Endothelial cell of umbilical vein (primary cell): Measurements from ENCODE around the gene AKAP13. TPM values are rescaled to one million over a fixed set of nuclear protein-coding genes. Genes with fewer than 3 reads are reported as not detected.

Experiments used
- BruUV-seq: library from RNA; stranded (reverse); fragments of 400-500 nt; replicated peaks from 2 replicates; lab custom pipeline; 2021; lab: Mats Ljungman, UMichigan
- CTCF ChIA-PET: fragments of 300-600, 350-600 bp; sonication (Branson Sonifier 250); formaldehyde crosslinking; loops from one replicate; lab custom pipeline; 2021; ENCODE audit warnings: antibody characterized with exemption, inconsistent platforms; lab: Charles Lee
- POLR2A ChIA-PET: fragments of 300-600, 350-600 bp; sonication (Branson Sonifier 250); formaldehyde crosslinking; loops from one replicate; lab custom pipeline; 2021; ENCODE audit warnings: antibody characterized with exemption, inconsistent platforms; lab: Charles Lee
- DNase-seq: peaks from one replicate; pipeline ENCODE4 v3.0.0-alpha.2; 2011; ENCODE audit warnings: low read depth, low spot score
- FAIRE-seq: peaks from 2 replicates; lab custom pipeline; 2011; peaks lifted over from hg19 to GRCh38; lab: Jason Lieb, UNC
- H2AFZ ChIP-seq: 2 replicates; pipeline ENCODE4 v1.6.0; 2012; ENCODE audit warnings: low read depth, low read length, control low read depth, inconsistent platforms
- H3K27ac ChIP-seq: 2 replicates; pipeline ENCODE4 v1.5.1; 2011; ENCODE audit warnings: low read depth, mild to moderate bottlenecking, control low read depth, low read length, moderate library complexity; ENCODE audit not compliant: insufficient read depth
- H3K27me3 ChIP-seq, 2 experiments: 2 replicates each; pipeline versions ENCODE4 v1.6.0 to v1.6.1; 2011; ENCODE audit warnings: low read length in 2 of 2, mixed read lengths in 1 of 2; ENCODE audit not compliant: control insufficient read depth in 2 of 2, insufficient read depth in 2 of 2
- H3K36me3 ChIP-seq, 2 experiments: 2 replicates in 1 of 2; 3 replicates in 1 of 2; pipeline ENCODE4 v1.5.1; 2011; ENCODE audit warnings: low read length in 2 of 2, mild to moderate bottlenecking in 1 of 2, moderate library complexity in 1 of 2; ENCODE audit not compliant: control insufficient read depth in 2 of 2, insufficient read depth in 2 of 2; ENCODE audit errors: extremely low read depth in 1 of 2
- H3K4me1 ChIP-seq: 3 replicates; pipeline ENCODE4 v1.5.1; 2011; ENCODE audit warnings: mild to moderate bottlenecking, low read length; ENCODE audit not compliant: control insufficient read depth, insufficient read depth; ENCODE audit errors: extremely low read depth
- H3K4me2 ChIP-seq: 2 replicates; pipeline ENCODE4 v1.6.1; 2011; ENCODE audit warnings: low read length, control low read depth, mixed read lengths; ENCODE audit not compliant: insufficient read depth
- H3K4me3 ChIP-seq, 3 experiments: fragments of 200-600 bp in 1 of 3; sonication (generic), shearing (Covaris generic) in 1 of 3; replicated peaks in 1 of 3; 2 replicates each; pipeline ENCODE4 v1.5.1; 2011 to 2016; ENCODE audit warnings: control low read depth in 3 of 3, low read length in 3 of 3, mild to moderate bottlenecking in 2 of 3, inconsistent platforms in 1 of 3, low read depth in 1 of 3, moderate library complexity in 1 of 3; ENCODE audit not compliant: insufficient read depth in 1 of 3
- H3K79me2 ChIP-seq: 2 replicates; pipeline ENCODE4 v1.6.0; 2012; ENCODE audit warnings: low read length, inconsistent platforms; ENCODE audit not compliant: control insufficient read depth, insufficient read depth
- H3K9ac ChIP-seq: replicated peaks from 2 replicates; pipeline ENCODE3; 2011; ENCODE audit warnings: low read length, control low read depth; ENCODE audit not compliant: insufficient read depth; ENCODE audit errors: extremely low read depth
- H3K9me1 ChIP-seq: replicated peaks from 3 replicates; pipeline ENCODE4 v1.6.0; 2011; ENCODE audit warnings: mild to moderate bottlenecking, low read length; ENCODE audit not compliant: control insufficient read depth, insufficient read depth; ENCODE audit errors: extremely low read depth
- H3K9me3 ChIP-seq: replicated peaks from 2 replicates; pipeline ENCODE4 v1.5.1; 2012; ENCODE audit warnings: low read length, inconsistent platforms; ENCODE audit not compliant: control insufficient read depth, insufficient read depth
- H4K20me1 ChIP-seq: replicated peaks from 2 replicates; pipeline ENCODE3; 2011; ENCODE audit warnings: mild to moderate bottlenecking, low read length; ENCODE audit not compliant: control insufficient read depth, insufficient read depth; ENCODE audit errors: extremely low read depth
- CTCF ChIP-seq, 2 donors: IDR thresholded peaks; 1 replicate in 1 of 2; 2 replicates in 1 of 2; pipeline ENCODE4 v1.5.1; 2011; ENCODE audit warnings: low read length in 2 of 2, mild to moderate bottlenecking in 2 of 2, moderate library complexity in 2 of 2, control low read depth in 1 of 2, inconsistent platforms in 1 of 2, low read depth in 1 of 2; ENCODE audit not compliant: insufficient read depth in 1 of 2; ENCODE audit errors: extremely low read depth in 1 of 2
- EZH2 ChIP-seq: IDR thresholded peaks from 2 replicates; pipeline ENCODE4 v1.6.1; 2012; ENCODE audit warnings: borderline replicate concordance, low read depth, mild to moderate bottlenecking, moderate library complexity, low read length, inconsistent platforms; ENCODE audit not compliant: severe bottlenecking
- JUN ChIP-seq: IDR thresholded peaks from 2 replicates; pipeline ENCODE4 v1.6.1; 2011; ENCODE audit warnings: borderline replicate concordance, low read depth; ENCODE audit not compliant: insufficient read length, insufficient read depth
- MAX ChIP-seq: IDR thresholded peaks from 2 replicates; pipeline ENCODE4 v1.6.1; 2011; ENCODE audit not compliant: insufficient read depth, insufficient read length
- MYC ChIP-seq: IDR thresholded peaks from one replicate; pipeline ENCODE4 v1.6.1; 2011; ENCODE audit warnings: mild to moderate bottlenecking, low read depth, low read length
- POLR2A ChIP-seq: IDR thresholded peaks from 2 replicates; pipeline ENCODE4 v1.6.1; 2012; ENCODE audit warnings: low read depth, mild to moderate bottlenecking, control low read depth, low read length
- POLR2AphosphoS5 ChIP-seq: IDR thresholded peaks from 2 replicates; pipeline ENCODE4 v1.6.1; 2012; ENCODE audit warnings: low read depth, mild to moderate bottlenecking, control low read depth, low read length, moderate library complexity; ENCODE audit not compliant: insufficient read depth
- dilution Hi-C: fragments of 300-500 bp; cut with MboI; formaldehyde crosslinking; loops from one replicate; pipeline ENCODE4 v1.15.0; 2019; ENCODE audit warnings: low sequenced_read_pairs; ENCODE audit not compliant: extremely low pct_ligation_motif_present
- intact Hi-C: fragments of 100-400 bp; cut with micrococcal nuclease; formaldehyde crosslinking; loops from one replicate; pipeline ENCODE4 v1.10.0; 2022
- polyA plus RNA-seq, 4 experiments: library from polyadenylated mRNA; depleted of rRNA in 3 of 4; stranded (reverse) in 3 of 4; unstranded in 1 of 4; fragments of >200 nt; gene quantifications; 2 replicates each; pipeline versions ENCODE4 v1.2.1 to v1.2.3, GENCODE V29; 2011 to 2012; ENCODE audit warnings: missing spikeins in 1 of 4
- total RNA-seq: library from RNA; stranded (reverse); gene quantifications from 2 replicates; pipeline ENCODE4 v1.2.3, GENCODE V29; 2021

Gene AKAP13
- total and polyA plus RNA-seq, 2 donors (not counting 3 experiments of a cell fraction or from before 2014, with no cell fraction given), result 22.8 to 87.8 TPM

- BruUV-seq, result no TSS peak
- Histone ChIP-seq H3K4me2 (no peak overlapping the region), H3K27ac (no peak overlapping the region), H3K9ac (no peak overlapping the region), H3K79me2 (no peaks in the 10 kb centered on the region), H3K4me3 (no peak overlapping the region), H4K20me1 (peaks cover 3% of the 10 kb centered on the region), H3K4me1 (peaks cover 6% of the 10 kb centered on the region), H3K36me3 (peaks cover 0 to 3% of the 10 kb centered on the region in 2 experiments), H2AFZ (no peak overlapping the region), H3K9me3 (no peaks in the 10 kb centered on the region), H3K9me1 (no peaks in the 10 kb centered on the region), H3K27me3 (no peaks in the 10 kb centered on the region)
- DNase-seq (no peak), FAIRE-seq (no peak)
- intact Hi-C loops (no loop called here), dilution Hi-C loops (no loop called here)
- POLR2A ChIA-PET, result no interaction called here
- CTCF ChIA-PET, result interaction anchor here (1.0 to 1.5 kb wide), 2 partner anchors 9 to 249 kb away, joined by 3 to 4 read pairs; no protein-coding TSS in a partner anchor
- TF ChIP-seq EZH2, result no peak
- no peak for TF ChIP-seq JUN
- TF ChIP-seq MYC, result no peak
- TF ChIP-seq POLR2AphosphoS5, result no peak
- TF ChIP-seq POLR2A, result no peak
- TF ChIP-seq MAX, result no peak
- no peak for TF ChIP-seq CTCF (IDR thresholded peaks at IDR 0.05; ENCODE audit: extremely low read depth in 1 of 2, insufficient read depth in 1 of 2, low read depth in 1 of 2, low read length in 2 of 2)
Measured at GRCh38 chr15:85545752-85546151, 165.3 kb downstream of the AKAP13 start.
